ENCODE results near the gene SLC16A11.

- TF ChIP-seq CTCF (IDR thresholded peaks at IDR 0.05), result no peak
- no peak for TF ChIP-seq POLR2A (IDR thresholded peaks at IDR 0.05)
These were observed 17.3 kb downstream of the SLC16A11 start for GRCh38 chr17:7026471-7027115.
